OCI-LY7 (cell line): ENCODE results near the gene OR51D1. TPM values are rescaled to one million over a fixed set of nuclear protein-coding genes. Genes with fewer than 3 reads are reported as not detected.

ENCODE experiments used
- BruUV-seq: library from RNA; stranded (reverse); fragments of 400-500 nt; replicated peaks from 2 replicates; lab custom pipeline; 2021; lab: Mats Ljungman, UMichigan
- CTCF ChIA-PET: fragments of 300-600 bp; sonication (Branson Sonifier 250); formaldehyde crosslinking; loops from one replicate; lab custom pipeline; 2022; ENCODE audit warnings: antibody characterized with exemption; ENCODE audit not compliant: unreplicated experiment; lab: Charles Lee
- POLR2A ChIA-PET: fragments of 300-600 bp; sonication (Branson Sonifier 250); formaldehyde crosslinking; loops from one replicate; lab custom pipeline; 2022; ENCODE audit warnings: antibody characterized with exemption; lab: Charles Lee
- DNase-seq: peaks from one replicate; pipeline ENCODE4 v3.0.0-alpha.2; 2015; ENCODE audit warnings: low spot score
- H2AFZ ChIP-seq: fragments of 200-600 bp; sonication (generic), shearing (Covaris generic); 2 replicates; pipeline ENCODE4 v1.6.1; 2014; ENCODE audit warnings: mild to moderate bottlenecking, antibody characterized with exemption, low read length, moderate library complexity
- H3K27ac ChIP-seq: fragments of 200-600 bp; sonication (generic); 2 replicates; pipeline ENCODE4 v1.5.1; 2014; ENCODE audit warnings: mixed run types, low read depth, mild to moderate bottlenecking, moderate library complexity, low read length, inconsistent platforms; ENCODE audit not compliant: poor library complexity, severe bottlenecking
- H3K36me3 ChIP-seq: fragments of 200-600 bp; sonication (generic); 2 replicates; pipeline ENCODE4 v1.6.1; 2014; ENCODE audit warnings: mild to moderate bottlenecking, antibody characterized with exemption, low read length, moderate library complexity, mixed read lengths; ENCODE audit not compliant: insufficient read depth
- H3K4me1 ChIP-seq: fragments of 200-600 bp; sonication (generic); 2 replicates; pipeline ENCODE4 v1.5.1; 2014; ENCODE audit warnings: mild to moderate bottlenecking, low read length; ENCODE audit not compliant: insufficient read depth, poor library complexity, severe bottlenecking
- H3K4me2 ChIP-seq: fragments of 200-600 bp; sonication (generic); 2 replicates; pipeline ENCODE4 v1.6.1; 2014; ENCODE audit warnings: mild to moderate bottlenecking, low read length
- H3K4me3 ChIP-seq: fragments of 200-600 bp; sonication (generic); 2 replicates; pipeline ENCODE4 v1.5.1; 2014; ENCODE audit warnings: mild to moderate bottlenecking, low read depth, low read length; ENCODE audit not compliant: poor library complexity, severe bottlenecking
- H3K79me2 ChIP-seq: fragments of 200-600 bp; sonication (generic); 2 replicates; pipeline ENCODE4 v1.6.1; 2016; ENCODE audit warnings: low read depth, mild to moderate bottlenecking, low read length, moderate library complexity, mixed read lengths; ENCODE audit not compliant: insufficient read depth
- H3K9me2 ChIP-seq: fragments of 200-600 bp; sonication (generic); 2 replicates; pipeline ENCODE4 v1.6.1; 2016; ENCODE audit warnings: mild to moderate bottlenecking, low read length, mixed read lengths; ENCODE audit not compliant: insufficient read depth
- H3K9me3 ChIP-seq: fragments of 200-600 bp; sonication (generic); 2 replicates; pipeline ENCODE4 v1.6.1; 2014; ENCODE audit warnings: mild to moderate bottlenecking, mixed run types, low read length, mixed read lengths
- H4K20me1 ChIP-seq: fragments of 200-600 bp; sonication (generic); 2 replicates; pipeline ENCODE4 v1.6.1; 2014; ENCODE audit warnings: mild to moderate bottlenecking, antibody characterized with exemption, low read length, moderate library complexity, mixed read lengths; ENCODE audit not compliant: insufficient read depth
- CTCF ChIP-seq: fragments of 200-600 bp; sonication (generic); conservative IDR thresholded peaks from 2 replicates; pipeline ENCODE4 v1.5.1; 2014; ENCODE audit warnings: mild to moderate bottlenecking, antibody characterized with exemption, low read length, moderate library complexity, mixed read lengths
- EZH2phosphoT487 ChIP-seq: fragments of 200-600 bp; sonication (generic); IDR thresholded peaks from 2 replicates; pipeline ENCODE4 v1.6.1; 2018; ENCODE audit warnings: low read depth, borderline replicate concordance, mild to moderate bottlenecking, mixed run types, antibody characterized with exemption, low read length, moderate library complexity, mixed read lengths
- intact Hi-C: fragments of 100-400 bp; cut with micrococcal nuclease; formaldehyde crosslinking; loops from one replicate; pipeline ENCODE4 v1.10.0; 2022; ENCODE audit not compliant: unreplicated experiment
- total RNA-seq, 2 experiments: library from RNA; depleted of rRNA in 1 of 2; stranded (reverse); fragments of >200 nt in 1 of 2; shearing (Covaris generic) in 1 of 2; gene quantifications; 2 replicates each; pipeline ENCODE4 v1.2.3, GENCODE V29; 2014 to 2022

OR51D1 gene
- total RNA-seq, 2 experiments from 2014 or later: not detected

- no peak overlapping the region for H3K4me3 ChIP-seq
- ChIA-PET CTCF (interaction anchor here (0.5 kb wide), 1 partner anchor 981 kb away, joined by 3 read pairs; no protein-coding TSS in a partner anchor), POLR2A (no interaction called here)
- H3K9me2 ChIP-seq: no peaks in the 10 kb centered on the region
- no peaks in the 10 kb centered on the region for H3K79me2 ChIP-seq
- H3K4me2 ChIP-seq: no peak overlapping the region
- intact Hi-C loops: no loop called here
- H2AFZ ChIP-seq: no peak overlapping the region
- no peak for DNase-seq
- H3K9me3 ChIP-seq: no peaks in the 10 kb centered on the region
- H3K36me3 ChIP-seq: no peaks in the 10 kb centered on the region
- no peak overlapping the region for H3K27ac ChIP-seq
- H4K20me1 ChIP-seq: no peaks in the 10 kb centered on the region
- no peak for TF ChIP-seq CTCF
- TF ChIP-seq EZH2phosphoT487: no peak
- no TSS peak for BruUV-seq
- H3K4me1 ChIP-seq: no peaks in the 10 kb centered on the region
These were observed 47.5 kb downstream of the OR51D1 start for GRCh38 chr11:4684631-4685285.

Other genes starting within 250 kb of the OR51D1 start
- 11.3 and 12.9 TPM in 2 replicates for gene TRIM21, start 243.8 kb upstream of the OR51D1 start, total RNA-seq (2014; rRNA removed; shearing (Covaris generic))
- 11.2 and 13.1 TPM in 2 replicates for gene TRIM21, start 243.8 kb upstream of the OR51D1 start, total RNA-seq (2022)
- not detected in 2 replicates for gene OR52K2, start 188.2 kb upstream of the OR51D1 start, total RNA-seq (2014; rRNA removed; shearing (Covaris generic))
- not detected in 2 replicates for gene OR52K2, start 188.2 kb upstream of the OR51D1 start, total RNA-seq (2022)
- not detected in 2 replicates for gene OR52K1, start 154.8 kb upstream of the OR51D1 start, total RNA-seq (2014; rRNA removed; shearing (Covaris generic))
- not detected in 2 replicates for gene OR52K1, start 154.8 kb upstream of the OR51D1 start, total RNA-seq (2022)
- gene OR52M1, start 92.3 kb upstream of the OR51D1 start, total RNA-seq (2014; rRNA removed; shearing (Covaris generic)): not detected in 2 replicates
- not detected in 2 replicates for gene OR52M1, start 92.3 kb upstream of the OR51D1 start, total RNA-seq (2022)
- not detected in 2 replicates for gene OR52I2, start 55.7 kb upstream of the OR51D1 start, total RNA-seq (2014; rRNA removed; shearing (Covaris generic))
- not detected in 2 replicates for gene OR52I2, start 55.7 kb upstream of the OR51D1 start, total RNA-seq (2022)
- gene OR52I1, start 43.4 kb upstream of the OR51D1 start, total RNA-seq (2014; rRNA removed; shearing (Covaris generic)): not detected in 2 replicates
- not detected in 2 replicates for gene OR52I1, start 43.4 kb upstream of the OR51D1 start, total RNA-seq (2022)
- gene TRIM68, start 29.2 kb upstream of the OR51D1 start, total RNA-seq (2014; rRNA removed; shearing (Covaris generic)): 10.4 and 13.2 TPM in 2 replicates
- 11.9 and 15.8 TPM in 2 replicates for gene TRIM68, start 29.2 kb upstream of the OR51D1 start, total RNA-seq (2022)
- gene OR51E1, start 6.5 kb downstream of the OR51D1 start, total RNA-seq (2014; rRNA removed; shearing (Covaris generic)): 0.09 TPM in 1 of 2 replicates, not detected in the other
- not detected in 2 replicates for gene OR51E1, start 6.5 kb downstream of the OR51D1 start, total RNA-seq (2022)
- gene OR51E2, start 60.4 kb downstream of the OR51D1 start, total RNA-seq (2014; rRNA removed; shearing (Covaris generic)): 0.05 TPM in 1 of 2 replicates, not detected in the other
- not detected in 2 replicates for gene OR51E2, start 60.4 kb downstream of the OR51D1 start, total RNA-seq (2022)
- not detected in 2 replicates for gene MMP26, start 67.3 kb downstream of the OR51D1 start, total RNA-seq (2014; rRNA removed; shearing (Covaris generic))
- not detected in 2 replicates for gene MMP26, start 67.3 kb downstream of the OR51D1 start, total RNA-seq (2022)
- gene OR51F1, start 132.5 kb downstream of the OR51D1 start, total RNA-seq (2014; rRNA removed; shearing (Covaris generic)): not detected in 2 replicates
- gene OR51F1, start 132.5 kb downstream of the OR51D1 start, total RNA-seq (2022): not detected in 2 replicates
- not detected in 2 replicates for gene OR52R1, start 166.9 kb downstream of the OR51D1 start, total RNA-seq (2014; rRNA removed; shearing (Covaris generic))
- gene OR52R1, start 166.9 kb downstream of the OR51D1 start, total RNA-seq (2022): not detected in 2 replicates
- gene OR51F2, start 183.8 kb downstream of the OR51D1 start, total RNA-seq (2014; rRNA removed; shearing (Covaris generic)): not detected in 2 replicates
- gene OR51F2, start 183.8 kb downstream of the OR51D1 start, total RNA-seq (2022): not detected in 2 replicates
- not detected in 2 replicates for gene OR51S1, start 211.7 kb downstream of the OR51D1 start, total RNA-seq (2014; rRNA removed; shearing (Covaris generic))
- gene OR51S1, start 211.7 kb downstream of the OR51D1 start, total RNA-seq (2022): not detected in 2 replicates
- not detected in 2 replicates for gene OR51T1, start 244.4 kb downstream of the OR51D1 start, total RNA-seq (2014; rRNA removed; shearing (Covaris generic))
- gene OR51T1, start 244.4 kb downstream of the OR51D1 start, total RNA-seq (2022): not detected in 2 replicates